T-helper 17 cell (primary cell): ENCODE results near the gene CDK14. TPM values are rescaled to one million over a fixed set of nuclear protein-coding genes. Genes with fewer than 3 reads are reported as not detected.

ENCODE experiments used
- ATAC-seq: fragments of 150-1000 bp; cut with Tn5 transposase; 2 replicates; pipeline ENCODE4 v1.10.0; 2021; ENCODE audit warnings: mild to moderate bottlenecking, moderate library complexity
- DNase-seq, 3 donors: peaks; one replicate each; pipeline versions ENCODE4 v3.0.0 to v3.0.0-alpha.2; 2020 to 2021
- H3K9me3 ChIP-seq: one replicate; pipeline ENCODE4 v1.7.0; 2013; ENCODE audit warnings: low read length, mild to moderate bottlenecking; ENCODE audit not compliant: control insufficient read depth, poor library complexity, severe bottlenecking
- H3K27ac Mint-ChIP-seq: one replicate; pipeline ENCODE4 v1.8.0; 2022; ENCODE audit warnings: mild to moderate bottlenecking, moderate library complexity, mixed read lengths
- H3K27me3 Mint-ChIP-seq: one replicate; pipeline ENCODE4 v1.8.0; 2022; ENCODE audit warnings: mixed read lengths
- H3K36me3 Mint-ChIP-seq: one replicate; pipeline ENCODE4 v1.8.0; 2022; ENCODE audit warnings: low read depth, mixed read lengths
- H3K4me1 Mint-ChIP-seq: one replicate; pipeline ENCODE4 v1.8.0; 2022; ENCODE audit warnings: mild to moderate bottlenecking, mixed read lengths
- H3K4me3 Mint-ChIP-seq: one replicate; pipeline ENCODE4 v1.8.0; 2022; ENCODE audit warnings: mild to moderate bottlenecking, moderate library complexity, mixed read lengths
- total RNA-seq, 4 donors: library from RNA in 2 of 4; stranded (reverse) in 2 of 4; gene quantifications; one replicate each; pipeline ENCODE4 v1.2.3 and lab custom pipeline; 2022 to 2026

CDK14 gene
- total RNA-seq, 2 donors from 2014 or later: 1.7 to 4.6 TPM

GRCh38 chr7:90686146-90686545 lies 90.0 kb downstream of the CDK14 start:
- Mint-ChIP-seq H3K36me3 (no peaks in the 10 kb centered on the region), H3K4me3 (no peak overlapping the region), H3K27ac (no peak overlapping the region), H3K4me1 (peaks cover 2% of the 10 kb centered on the region), H3K27me3 (no peaks in the 10 kb centered on the region)
- ATAC-seq (no peak), DNase-seq (no peak)
- no peaks in the 10 kb centered on the region for H3K9me3 ChIP-seq

DNA sequence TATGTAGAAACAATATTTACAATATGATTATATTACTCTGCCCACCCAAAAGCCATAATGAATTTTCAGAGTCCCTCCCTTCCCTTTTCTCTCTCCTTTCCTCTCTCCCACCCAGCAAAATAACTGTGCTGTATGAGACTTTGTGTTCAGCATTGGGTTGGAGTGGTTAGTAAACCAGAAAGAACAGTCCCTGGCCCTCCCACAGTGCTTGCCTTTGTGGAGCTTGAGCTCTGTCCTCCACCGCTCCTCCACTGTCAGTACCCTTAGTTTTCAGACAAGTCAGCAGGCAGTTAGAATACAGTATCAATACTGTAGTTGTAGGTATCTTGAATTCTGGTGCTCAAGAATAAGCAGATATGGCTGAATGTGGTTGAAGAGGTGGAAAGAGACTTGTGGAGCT lies 92.7 kb downstream of the CDK14 start:
- ATAC-seq (no peak), DNase-seq (no peak)
- H3K4me1 Mint-ChIP-seq: peaks cover 2% of the 10 kb centered on the region
- no peak overlapping the region for H3K4me3 Mint-ChIP-seq
- H3K27ac Mint-ChIP-seq: no peak overlapping the region
- no peaks in the 10 kb centered on the region for H3K36me3 Mint-ChIP-seq
- H3K9me3 ChIP-seq: no peaks in the 10 kb centered on the region
- no peaks in the 10 kb centered on the region for H3K27me3 Mint-ChIP-seq

- H3K4me3 Mint-ChIP-seq: no peak overlapping the region
- no peak overlapping the region for H3K27ac Mint-ChIP-seq
- no peaks in the 10 kb centered on the region for H3K27me3 Mint-ChIP-seq
- no peak for DNase-seq
- no peaks in the 10 kb centered on the region for H3K36me3 Mint-ChIP-seq
- H3K4me1 Mint-ChIP-seq: peaks cover 2% of the 10 kb centered on the region
- no peaks in the 10 kb centered on the region for H3K9me3 ChIP-seq
- ATAC-seq: no peak
Measured at GRCh38 chr7:90689260-90689659, 93.1 kb downstream of the CDK14 start.

DNA sequence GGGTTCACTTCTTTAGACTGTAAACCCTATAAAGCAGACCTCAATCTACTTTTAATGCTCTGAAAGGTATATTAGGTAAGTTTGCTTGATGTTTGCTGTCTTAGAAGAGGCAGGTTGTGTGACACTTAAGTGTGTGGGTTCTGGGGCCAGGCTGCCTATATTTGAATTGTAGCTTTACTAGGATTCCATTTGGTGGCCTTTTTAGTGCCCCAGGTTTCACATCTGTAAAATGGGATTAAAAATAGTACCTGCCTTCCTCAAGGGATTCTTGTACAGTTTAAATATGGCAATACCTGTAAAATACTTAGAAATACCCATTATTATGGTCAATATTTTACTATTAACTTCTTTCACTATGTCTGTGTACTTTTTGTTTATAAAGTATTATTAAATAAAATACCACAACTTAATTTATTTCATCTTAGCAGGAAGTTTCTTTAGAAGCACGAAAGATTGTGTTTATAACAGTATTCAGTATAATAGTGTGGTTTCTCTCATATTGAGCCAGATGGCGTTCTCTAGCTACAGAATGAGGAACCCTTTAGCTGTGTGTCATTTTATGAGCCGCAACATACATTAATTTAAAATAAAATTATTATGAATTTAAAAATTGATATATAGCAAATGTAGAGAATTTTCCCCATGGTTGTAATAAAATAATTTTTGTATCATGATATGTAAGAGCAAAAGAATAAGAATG lies 94.2 kb downstream of the CDK14 start:
- Mint-ChIP-seq H3K4me1 (no peaks in the 10 kb centered on the region), H3K27me3 (no peaks in the 10 kb centered on the region)
- no peak for ATAC-seq

DNA sequence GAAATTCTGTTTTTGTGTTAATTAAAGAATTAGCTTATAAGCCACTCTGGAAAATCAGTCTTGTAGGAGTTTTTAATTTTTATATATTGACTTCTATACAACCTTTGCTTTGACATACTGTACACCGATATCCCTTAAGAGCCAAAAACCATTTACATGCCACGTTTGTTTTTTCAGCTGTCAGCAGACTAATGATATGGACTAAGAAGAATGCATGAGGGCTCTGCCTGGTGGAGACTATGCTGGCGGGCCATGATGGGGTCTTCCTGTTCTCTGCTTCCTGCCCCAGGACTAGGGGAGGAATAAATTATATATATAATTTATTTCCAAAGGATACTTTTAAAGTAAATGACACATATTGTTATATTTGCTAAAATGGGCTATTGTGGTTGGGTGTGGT lies 96.3 kb downstream of the CDK14 start:
- H3K27me3 Mint-ChIP-seq: no peaks in the 10 kb centered on the region
- ATAC-seq: no peak
- H3K36me3 Mint-ChIP-seq: no peaks in the 10 kb centered on the region
- no peak for DNase-seq
- no peak overlapping the region for H3K4me3 Mint-ChIP-seq
- no peak overlapping the region for H3K27ac Mint-ChIP-seq
- H3K4me1 Mint-ChIP-seq: no peaks in the 10 kb centered on the region
- H3K9me3 ChIP-seq: no peaks in the 10 kb centered on the region

More for the DNA sequence above, 94.2 kb downstream of the CDK14 start:
- Mint-ChIP-seq H3K4me3 (no peak overlapping the region), H3K36me3 (no peaks in the 10 kb centered on the region), H3K27ac (no peak overlapping the region)
- no peak for DNase-seq
- no peaks in the 10 kb centered on the region for H3K9me3 ChIP-seq

GRCh38 chr7:90692947-90693346 lies 96.8 kb downstream of the CDK14 start:
- no peak overlapping the region for H3K27ac Mint-ChIP-seq
- H3K36me3 Mint-ChIP-seq: no peaks in the 10 kb centered on the region

DNA sequence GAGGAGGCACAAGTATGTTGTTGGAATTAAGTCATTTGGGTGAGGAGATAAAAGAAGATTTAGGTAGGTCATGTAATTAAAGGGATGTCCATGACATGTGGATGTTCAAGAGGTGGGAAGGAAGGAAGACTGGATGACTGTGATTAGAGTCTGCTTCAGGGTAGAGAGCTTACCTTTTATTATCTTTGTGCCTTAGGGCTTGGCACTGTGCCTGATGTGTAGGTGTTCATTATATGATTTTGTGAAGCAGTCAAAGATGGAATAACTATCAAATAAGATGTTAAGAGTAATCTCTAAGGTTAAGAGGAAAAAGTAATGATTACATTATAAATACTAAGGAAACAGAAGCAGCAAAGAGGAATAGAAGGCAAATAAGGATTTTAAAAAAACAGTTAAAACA lies 97.8 kb downstream of the CDK14 start:
- no peak overlapping the region for H3K4me3 Mint-ChIP-seq

More at GRCh38 chr7:90692947-90693346, 96.8 kb downstream of the CDK14 start:
- Mint-ChIP-seq H3K4me1 (no peaks in the 10 kb centered on the region), H3K4me3 (no peak overlapping the region), H3K27me3 (no peaks in the 10 kb centered on the region)
- DNase-seq (no peak), ATAC-seq (no peak)
- no peaks in the 10 kb centered on the region for H3K9me3 ChIP-seq

GRCh38 chr7:90698616-90699015 lies 102.5 kb downstream of the CDK14 start:
- Mint-ChIP-seq H3K4me1 (no peaks in the 10 kb centered on the region), H3K27ac (no peak overlapping the region), H3K4me3 (no peak overlapping the region), H3K27me3 (no peaks in the 10 kb centered on the region), H3K36me3 (no peaks in the 10 kb centered on the region)
- ATAC-seq (no peak), DNase-seq (no peak)
- no peaks in the 10 kb centered on the region for H3K9me3 ChIP-seq

More for the DNA sequence above, 97.8 kb downstream of the CDK14 start:
- no peaks in the 10 kb centered on the region for H3K9me3 ChIP-seq
- DNase-seq (no peak), ATAC-seq (no peak)
- no peaks in the 10 kb centered on the region for H3K4me1 Mint-ChIP-seq
- no peaks in the 10 kb centered on the region for H3K27me3 Mint-ChIP-seq
- no peaks in the 10 kb centered on the region for H3K36me3 Mint-ChIP-seq
- H3K27ac Mint-ChIP-seq: no peak overlapping the region

DNA sequence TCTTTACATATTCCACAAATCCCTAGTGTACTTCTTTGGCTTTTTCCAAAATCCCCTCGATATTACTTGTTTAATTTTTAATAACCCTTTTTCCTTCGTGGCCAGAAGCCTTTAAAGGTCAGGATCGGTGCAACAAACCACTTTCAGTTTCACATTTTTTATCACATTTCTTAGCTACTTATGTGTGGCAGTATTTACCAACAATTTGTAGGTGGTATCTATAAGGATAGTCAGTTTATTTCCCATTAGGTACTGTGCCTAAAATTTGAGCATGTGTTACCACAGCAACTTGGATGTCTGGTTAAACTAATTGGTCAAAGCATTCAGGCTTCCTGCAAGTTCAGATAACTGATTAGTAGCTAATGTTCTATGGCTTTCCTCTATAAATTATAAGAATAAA lies 104.9 kb downstream of the CDK14 start:
- DNase-seq (no peak), ATAC-seq (no peak)
- no peak overlapping the region for H3K27ac Mint-ChIP-seq
- H3K4me3 Mint-ChIP-seq: no peak overlapping the region
- H3K4me1 Mint-ChIP-seq: no peaks in the 10 kb centered on the region
- H3K27me3 Mint-ChIP-seq: no peaks in the 10 kb centered on the region
- no peaks in the 10 kb centered on the region for H3K9me3 ChIP-seq
- no peaks in the 10 kb centered on the region for H3K36me3 Mint-ChIP-seq

DNA sequence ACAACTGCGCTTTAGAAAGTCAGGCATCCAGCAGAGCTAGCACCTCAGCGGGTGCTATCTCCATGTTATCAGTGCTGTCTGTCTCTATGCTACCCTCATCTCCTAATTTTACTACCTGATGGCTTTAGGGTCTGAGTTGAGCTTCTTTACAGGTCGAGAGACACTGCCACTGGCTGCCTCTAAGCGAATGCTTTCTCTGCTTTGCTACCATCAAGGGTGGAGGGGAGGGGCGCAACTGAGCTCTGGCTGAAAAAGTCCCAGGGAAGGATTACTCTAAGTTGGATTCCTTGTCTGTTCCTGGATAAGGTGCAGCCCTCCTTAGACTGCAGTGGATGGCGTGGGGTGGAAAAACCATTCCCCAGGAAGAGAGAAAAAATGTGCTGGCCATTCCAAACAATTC lies 105.7 kb downstream of the CDK14 start:
- no peak overlapping the region for H3K4me3 Mint-ChIP-seq
- no peak for ATAC-seq
- H3K4me1 Mint-ChIP-seq: no peaks in the 10 kb centered on the region
- no peaks in the 10 kb centered on the region for H3K36me3 Mint-ChIP-seq
- no peaks in the 10 kb centered on the region for H3K27me3 Mint-ChIP-seq
- no peak for DNase-seq
- no peaks in the 10 kb centered on the region for H3K9me3 ChIP-seq
- H3K27ac Mint-ChIP-seq: no peak overlapping the region

DNA sequence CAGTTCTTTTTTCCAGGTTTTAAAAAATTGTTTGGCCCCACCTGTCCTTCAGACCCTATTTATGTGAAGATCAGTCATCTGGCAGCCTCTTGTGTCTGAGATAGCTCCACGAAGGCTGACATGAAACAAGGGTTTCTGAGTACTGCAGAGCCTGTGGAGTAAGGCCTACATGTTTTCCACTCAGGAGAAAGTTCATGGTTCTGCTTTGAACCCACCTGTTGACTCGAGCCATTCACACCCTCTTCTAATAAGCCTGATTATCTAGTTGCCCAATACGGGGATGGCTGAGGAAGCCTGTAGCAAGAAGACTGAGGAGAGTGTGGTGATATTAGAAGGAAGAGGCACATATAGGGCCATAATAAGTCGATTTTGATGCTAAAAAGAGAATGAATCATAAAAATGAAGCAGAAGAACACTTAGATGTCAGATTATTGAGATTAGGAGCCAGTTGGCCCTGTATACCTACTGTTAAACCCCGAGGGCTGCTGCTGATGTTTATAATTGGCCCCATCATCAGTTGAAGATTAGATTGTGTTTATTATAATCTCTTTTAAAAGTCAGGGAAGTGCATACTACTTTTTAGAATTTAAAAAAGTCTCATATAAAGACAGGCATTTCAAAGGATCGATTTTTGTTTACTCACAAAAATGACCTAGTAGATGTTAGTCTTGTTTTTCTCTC lies 109.4 kb downstream of the CDK14 start:
- Mint-ChIP-seq H3K27ac (no peak overlapping the region), H3K4me3 (no peak overlapping the region), H3K27me3 (no peaks in the 10 kb centered on the region), H3K4me1 (no peaks in the 10 kb centered on the region), H3K36me3 (no peaks in the 10 kb centered on the region)
- ATAC-seq (no peak), DNase-seq (no peak)
- no peaks in the 10 kb centered on the region for H3K9me3 ChIP-seq

- H3K9me3 ChIP-seq: no peaks in the 10 kb centered on the region
- Mint-ChIP-seq H3K4me3 (no peak overlapping the region), H3K27ac (no peak overlapping the region), H3K36me3 (no peaks in the 10 kb centered on the region), H3K27me3 (no peaks in the 10 kb centered on the region), H3K4me1 (no peaks in the 10 kb centered on the region)
- DNase-seq: no peak
- no peak for ATAC-seq
Measured at GRCh38 chr7:90706072-90706716, 110.1 kb downstream of the CDK14 start.

- Mint-ChIP-seq H3K4me1 (no peaks in the 10 kb centered on the region), H3K4me3 (no peak overlapping the region), H3K27me3 (no peaks in the 10 kb centered on the region), H3K36me3 (no peaks in the 10 kb centered on the region), H3K27ac (no peak overlapping the region)
- peak; percentile 50 for ATAC-seq
- no peaks in the 10 kb centered on the region for H3K9me3 ChIP-seq
- no peak for DNase-seq
Measured at GRCh38 chr7:90708841-90709317, 112.8 kb downstream of the CDK14 start.
